Measurements from ENCODE around the gene POLG2.
"Not testable (repeated sequence)": the region's sequence is repeated elsewhere in the genome, so short reads cannot be mapped to it uniquely, and the experiment has no call there.

POLG2 gene

GRCh38 chr17:64484380-64484779 lies 12.5 kb downstream of the POLG2 start:
- no peak for DNase-seq (ENCODE audit: low read depth)

- DNase-seq (ENCODE audit: low read depth) = no peak
These were observed 15.9 kb downstream of the POLG2 start for GRCh38 chr17:64480951-64481350.

GRCh38 chr17:64477849-64478248 lies 19.0 kb downstream of the POLG2 start:
- DNase-seq (ENCODE audit: low read depth) = no peak

DNA sequence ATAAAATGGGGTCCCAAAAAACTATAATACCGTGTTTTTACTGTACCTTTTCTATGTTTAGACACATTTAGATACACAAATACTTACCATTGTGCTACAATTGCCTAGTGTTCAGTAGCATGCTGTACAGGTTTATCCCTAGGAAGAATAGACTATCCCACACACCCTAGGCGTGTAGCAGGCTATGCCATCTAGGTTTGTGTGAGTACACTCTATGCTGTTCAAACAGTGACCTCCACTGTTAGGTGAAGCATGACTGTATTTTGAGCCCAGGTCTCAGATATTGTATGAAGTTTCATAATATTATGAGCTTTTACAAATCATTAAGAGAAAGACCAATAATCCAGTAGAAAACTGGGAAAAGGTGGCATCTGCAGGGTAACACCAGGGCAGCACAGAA lies 24.3 kb downstream of the POLG2 start:
- DNase-seq (ENCODE audit: low read depth) = no peak

- no peak for DNase-seq (ENCODE audit: low read depth)
These were observed 25.4 kb downstream of the POLG2 start for GRCh38 chr17:64471440-64471839.

DNA sequence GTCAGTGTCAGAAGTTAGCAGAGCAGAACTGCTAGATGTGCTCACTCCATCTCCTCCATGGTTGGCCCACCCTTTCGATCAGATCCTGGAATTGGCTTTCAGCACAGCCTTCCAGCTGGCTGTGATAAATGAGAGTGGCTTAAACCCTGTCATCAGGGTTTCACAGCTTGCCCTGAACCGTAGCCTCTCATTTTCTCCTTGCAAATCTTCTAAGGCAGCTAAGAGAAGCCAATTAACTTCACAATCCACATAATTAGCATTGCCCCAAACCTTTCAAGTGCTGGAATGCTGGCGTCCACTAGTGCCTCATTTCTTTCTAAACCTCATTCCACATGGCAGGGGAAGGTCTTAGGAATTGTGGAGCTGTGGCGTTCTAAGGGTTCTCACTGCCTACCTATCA lies 26.2 kb downstream of the POLG2 start:
- DNase-seq (ENCODE audit: low read depth) = no peak

DNA sequence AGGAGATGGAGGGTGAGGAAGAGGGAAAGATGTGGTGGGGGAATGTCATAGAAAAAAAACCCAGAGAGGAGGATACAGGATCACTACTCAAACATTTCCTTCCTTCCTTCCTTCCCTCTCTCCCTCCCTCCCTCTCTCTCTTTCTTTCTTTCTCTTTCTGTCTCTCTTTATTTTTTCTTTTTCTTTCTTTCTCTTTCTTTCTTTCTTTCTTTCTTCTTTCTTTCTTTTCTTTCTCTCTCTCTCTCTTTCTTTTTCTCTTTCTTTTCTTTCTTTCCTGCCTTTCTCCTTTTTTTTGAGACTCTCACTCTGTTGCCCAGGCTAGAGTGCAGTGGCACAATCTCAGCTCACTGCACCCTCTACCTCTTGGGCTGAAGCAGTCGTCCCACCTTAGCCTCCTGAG lies 30.0 kb downstream of the POLG2 start:
- DNase-seq (ENCODE audit: low read depth) = not testable (repeated sequence)

DNA sequence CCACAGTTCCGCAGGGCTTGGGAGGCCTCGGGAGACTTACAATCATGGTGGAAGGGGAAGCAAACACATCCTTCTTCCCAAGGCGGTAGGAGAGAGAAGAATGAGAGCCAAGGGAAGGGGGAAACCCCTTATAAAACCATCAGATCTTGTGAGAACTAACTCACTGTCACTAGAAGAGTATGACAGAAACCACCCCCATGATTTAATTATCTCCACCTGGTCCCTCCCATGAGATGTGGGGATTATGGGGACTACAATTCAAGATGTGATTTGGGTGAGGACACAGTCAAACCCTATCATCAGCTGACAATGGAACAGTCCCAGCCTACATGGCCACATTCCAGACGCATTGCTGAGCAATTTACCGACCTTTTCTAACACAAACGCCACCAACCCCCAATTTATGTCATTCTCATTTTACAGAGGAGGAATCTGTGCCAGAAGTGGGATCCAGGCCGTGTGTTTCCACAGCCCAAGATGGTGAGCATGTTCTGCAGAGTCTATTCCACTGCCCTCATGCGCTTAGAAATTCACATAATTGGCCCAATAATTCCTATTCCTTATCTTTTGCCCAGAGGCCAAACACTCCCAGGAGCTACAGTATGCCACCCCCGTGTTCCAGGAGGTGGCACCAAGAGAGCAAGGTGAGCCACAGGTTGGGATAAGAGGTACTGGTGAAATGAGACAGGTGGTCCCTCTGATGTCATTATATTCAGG lies 30.7 kb downstream of the POLG2 start:
- DNase-seq (ENCODE audit: low read depth) = no peak

GRCh38 chr17:64461788-64462187 lies 35.1 kb downstream of the POLG2 start:
- no peak for DNase-seq (ENCODE audit: low read depth)

GRCh38 chr17:64460955-64461354 lies 35.9 kb downstream of the POLG2 start:
- no peak for DNase-seq (ENCODE audit: low read depth)

DNA sequence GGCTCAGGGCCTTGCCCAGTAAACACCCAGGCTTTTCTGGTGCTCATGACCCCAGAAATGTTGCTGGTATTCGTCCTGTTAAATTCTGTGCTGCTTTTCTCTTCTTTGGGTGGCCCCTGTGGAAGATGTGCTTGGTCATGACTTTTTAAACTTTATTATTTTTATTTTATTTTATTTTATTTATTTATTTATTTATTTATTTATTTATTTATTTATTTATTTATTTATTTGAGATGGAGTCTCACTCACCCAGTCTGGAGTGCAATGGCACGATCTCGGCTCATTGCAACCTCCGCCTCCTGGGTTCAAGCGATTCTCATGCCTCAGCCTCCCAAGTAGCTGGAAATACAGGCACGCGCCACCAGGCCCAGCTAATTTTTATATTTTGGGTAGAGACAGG lies 37.0 kb downstream of the POLG2 start:
- not testable (repeated sequence) for DNase-seq (ENCODE audit: low read depth)

- no peak for DNase-seq (ENCODE audit: low read depth)
These were observed 37.5 kb downstream of the POLG2 start for GRCh38 chr17:64459284-64459747.

DNA sequence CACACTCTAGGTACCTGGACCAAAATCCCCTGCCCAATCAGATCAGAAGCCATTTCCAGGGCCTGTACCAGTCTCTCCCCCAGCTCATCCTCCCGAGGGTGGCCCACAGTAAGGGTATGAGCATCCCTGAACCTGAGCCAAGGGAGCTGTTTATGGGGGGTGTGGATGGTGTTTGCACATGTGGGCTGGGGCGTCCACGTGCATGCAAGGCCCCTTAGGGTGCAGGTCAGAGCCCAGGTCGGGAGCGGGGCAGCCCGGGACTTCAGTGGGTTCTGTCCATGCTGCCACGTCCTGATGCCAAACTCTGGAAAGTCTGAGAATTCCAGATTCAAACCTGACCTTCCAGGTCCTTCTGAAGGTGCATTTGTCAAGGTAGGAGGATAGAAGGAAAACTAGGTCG lies 38.1 kb downstream of the POLG2 start:
- DNase-seq (ENCODE audit: low read depth) = no peak

DNA sequence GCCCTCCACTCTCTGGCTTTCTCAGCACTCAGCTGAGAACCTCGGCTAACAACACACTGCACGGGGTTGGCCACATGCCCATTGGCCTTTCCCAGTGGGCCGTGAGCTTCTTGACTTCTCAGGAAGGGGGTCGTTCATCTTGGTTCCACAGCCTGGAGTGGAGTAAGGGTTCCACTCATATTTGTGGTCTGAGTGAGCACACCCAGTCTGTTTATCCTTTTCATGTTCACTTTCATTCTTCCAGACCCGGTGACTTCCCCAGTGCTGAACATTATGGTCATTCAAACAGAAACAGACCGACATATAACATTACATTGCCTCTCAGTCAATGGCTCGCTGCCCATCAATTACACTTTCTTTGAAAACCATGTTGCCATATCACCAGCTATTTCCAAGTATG lies 39.7 kb downstream of the POLG2 start:
- no peak for DNase-seq (ENCODE audit: low read depth)

GRCh38 chr17:64455993-64456885 lies 40.6 kb downstream of the POLG2 start:
- DNase-seq (ENCODE audit: low read depth) = no peak

DNA sequence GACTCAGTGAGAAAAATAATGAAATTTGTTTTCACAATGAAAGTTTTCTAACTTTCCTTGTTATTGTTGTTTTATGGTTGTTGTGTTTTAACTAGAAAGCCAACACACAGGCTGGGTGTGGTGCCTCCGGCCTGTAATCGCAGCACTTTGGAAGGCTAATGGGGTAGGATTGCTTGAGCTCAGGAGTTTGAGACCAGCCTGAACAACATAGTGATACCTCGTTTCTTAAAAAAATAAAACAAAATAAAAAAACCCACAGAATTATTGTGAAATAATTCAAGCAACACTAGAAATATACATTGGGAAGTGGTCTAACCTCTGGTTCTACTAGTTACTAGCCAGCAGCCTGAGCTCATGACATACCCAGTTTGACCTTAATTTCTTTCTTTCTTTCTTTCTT lies 47.3 kb downstream of the POLG2 start:
- no peak for DNase-seq (ENCODE audit: low read depth)

DNA sequence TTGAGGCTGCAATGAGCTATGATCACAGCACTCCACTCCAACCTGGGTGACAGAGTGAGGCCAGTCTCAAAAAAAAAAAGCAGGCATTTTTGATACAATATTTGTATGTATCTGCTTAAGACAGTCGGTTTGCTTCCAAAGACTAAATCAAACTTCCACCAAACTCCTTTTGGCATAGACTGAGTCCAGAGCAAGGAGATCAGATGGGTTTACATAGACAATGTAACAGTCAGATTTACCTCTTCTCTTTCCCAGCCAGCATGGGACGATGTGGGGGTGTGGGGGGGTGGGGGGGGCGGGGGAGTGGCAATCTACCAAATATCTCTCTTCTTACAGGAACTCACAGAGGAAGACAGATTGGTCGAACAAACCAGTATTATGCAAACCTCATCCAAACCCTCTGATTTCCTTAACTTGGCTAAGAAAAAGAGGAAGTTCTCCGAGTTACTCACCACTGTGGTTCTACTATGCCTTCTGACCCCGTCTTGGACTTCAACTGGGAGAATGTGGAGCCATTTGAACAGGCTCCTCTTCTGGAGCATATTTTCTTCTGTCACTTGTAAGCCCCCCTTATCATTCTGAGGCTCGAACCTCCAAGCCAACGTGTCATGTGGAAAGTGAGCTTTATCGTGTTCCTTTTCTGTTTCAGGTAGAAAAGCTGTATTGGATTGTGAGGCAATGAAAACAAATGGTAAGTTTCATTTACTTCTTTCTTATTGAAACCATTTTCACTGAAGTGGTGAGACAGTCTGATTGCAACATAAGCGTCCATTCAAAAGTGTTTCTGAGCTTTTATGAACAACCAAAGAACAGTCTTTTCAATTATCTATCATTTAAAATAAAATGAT lies 48.0 kb downstream of the POLG2 start, which contains the start of gene MILR1:
TSS of gene MILR1 (plus strand) at position 451 of the 848 bp plus-strand sequence. CDS start at position 505, 54 bp downstream.
- DNase-seq (ENCODE audit: low read depth) = peak; percentile 89

- DNase-seq (ENCODE audit: low read depth) = no peak
These were observed 49.3 kb downstream of the POLG2 start for GRCh38 chr17:64447526-64447925.

DNA sequence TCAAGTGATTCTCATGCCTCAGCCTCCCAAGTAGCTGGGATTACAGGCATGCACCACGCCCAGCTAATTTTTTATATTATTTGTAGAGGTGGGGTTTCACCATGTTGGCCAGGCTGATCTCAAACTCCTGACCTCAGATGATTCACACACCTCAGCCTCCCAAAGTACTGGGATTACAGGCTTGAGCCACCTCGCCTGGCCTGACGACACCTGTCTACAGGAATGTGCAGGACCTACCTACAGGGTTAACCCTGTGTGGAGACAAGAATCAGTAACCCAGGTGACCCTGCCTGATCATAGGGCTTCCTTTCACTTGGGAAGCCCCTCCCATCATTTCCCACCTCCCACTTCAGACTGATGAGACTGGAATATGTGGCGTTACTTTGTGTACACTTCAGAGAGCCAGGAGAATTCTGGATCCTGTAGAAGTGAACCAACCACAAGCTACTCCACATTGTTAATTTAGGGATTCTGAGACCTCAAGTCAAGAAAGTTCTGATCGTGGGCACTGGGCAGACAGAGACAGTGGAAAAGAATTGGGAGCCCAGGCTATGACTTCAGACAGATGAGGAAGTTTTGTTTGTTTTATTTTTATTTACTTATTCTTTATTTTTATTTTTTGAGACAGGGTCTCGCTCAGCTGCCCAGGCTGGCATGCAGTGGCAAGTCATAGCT lies 53.6 kb downstream of the POLG2 start:
- DNase-seq (ENCODE audit: low read depth) = no peak

GRCh38 chr17:64442541-64442971 lies 54.3 kb downstream of the POLG2 start:
- DNase-seq (ENCODE audit: low read depth) = no peak

- no peak for DNase-seq (ENCODE audit: low read depth)
These were observed 54.9 kb downstream of the POLG2 start for GRCh38 chr17:64441772-64442540.

Data from fibroblast of the conjunctiva (primary cell).